WTC11 (cell line): ENCODE measurements around the gene BPNT1. TPM values are rescaled to one million over a fixed set of nuclear protein-coding genes. Genes with fewer than 3 reads are reported as not detected.

Source experiments
- ATAC-seq: fragments of 200-7000 bp; cut with Tn5 transposase; 2 replicates; pipeline ENCODE4 v1.10.0; 2021; ENCODE audit warnings: mild to moderate bottlenecking, moderate library complexity
- CTCF ChIA-PET: fragments of 300-600 bp; sonication (Branson Sonifier 250); formaldehyde crosslinking; loops from one replicate; lab custom pipeline; 2021; ENCODE audit warnings: antibody characterized with exemption; lab: Charles Lee
- POLR2A ChIA-PET: fragments of 350-600 bp; sonication (Branson Sonifier 250); formaldehyde crosslinking; loops from one replicate; lab custom pipeline; 2021; ENCODE audit warnings: antibody characterized with exemption; lab: Charles Lee
- DNase-seq: peaks from one replicate; pipeline ENCODE4 v3.0.0; 2021; ENCODE audit warnings: low spot score
- H3K27ac Mint-ChIP-seq: 2 replicates; pipeline ENCODE4 v1.8.0; 2021; ENCODE audit warnings: mixed read lengths
- H3K27me3 Mint-ChIP-seq: 2 replicates; pipeline ENCODE4 v1.8.0; 2021; ENCODE audit warnings: low read depth, mild to moderate bottlenecking, moderate library complexity, mixed read lengths
- H3K36me3 Mint-ChIP-seq: 2 replicates; pipeline ENCODE4 v1.8.0; 2021; ENCODE audit warnings: mixed read lengths
- H3K4me1 Mint-ChIP-seq: 2 replicates; pipeline ENCODE4 v1.8.0; 2022; ENCODE audit warnings: mixed read lengths
- H3K4me3 Mint-ChIP-seq: 2 replicates; pipeline ENCODE4 v1.8.0; 2021; ENCODE audit warnings: mild to moderate bottlenecking, moderate library complexity, mixed read lengths
- H3K9me3 Mint-ChIP-seq: 2 replicates; pipeline ENCODE4 v1.8.0; 2021; ENCODE audit warnings: mixed read lengths
- ATF1 ChIP-seq: sonication (generic); formaldehyde crosslinking; IDR thresholded peaks from 2 replicates; pipeline ENCODE4 v1.8.1; 2023; ENCODE audit warnings: mild to moderate bottlenecking, moderate library complexity, missing genetic modification reagents
- CDX4 ChIP-seq: fragments of 250-450 bp; sonication (Bioruptor Pico); IDR thresholded peaks from 2 replicates; pipeline ENCODE4 v1.9.0; 2021; ENCODE audit warnings: moderate library complexity, mild to moderate bottlenecking, inconsistent platforms, borderline replicate concordance
- CREB1 ChIP-seq: sonication (generic); formaldehyde crosslinking; IDR thresholded peaks from 2 replicates; pipeline ENCODE4 v1.8.0; 2023; ENCODE audit warnings: mild to moderate bottlenecking, missing genetic modification reagents
- ELF4 ChIP-seq: sonication (generic); formaldehyde crosslinking; IDR thresholded peaks from 2 replicates; pipeline ENCODE4 v1.8.1; 2022; ENCODE audit warnings: low read depth, mild to moderate bottlenecking, moderate library complexity, missing genetic modification reagents
- EMX1 ChIP-seq: fragments of 250-450 bp; sonication (Bioruptor Pico); IDR thresholded peaks from 2 replicates; pipeline ENCODE4 v1.8.0; 2021; ENCODE audit warnings: mild to moderate bottlenecking
- IRF1 ChIP-seq: sonication (generic); formaldehyde crosslinking; IDR thresholded peaks from 2 replicates; pipeline ENCODE4 v1.8.0; 2023; ENCODE audit warnings: missing genetic modification reagents
- MYBL2 ChIP-seq: sonication (generic); formaldehyde crosslinking; IDR thresholded peaks from 2 replicates; pipeline ENCODE4 v1.8.1; 2023; ENCODE audit warnings: mild to moderate bottlenecking, moderate library complexity, missing genetic modification reagents
- NFATC4 ChIP-seq: fragments of 250-450 bp; sonication (Bioruptor Pico); IDR thresholded peaks from 2 replicates; pipeline ENCODE4 v1.9.0; 2021; ENCODE audit warnings: mild to moderate bottlenecking
- PRDM15 ChIP-seq: sonication (generic); formaldehyde crosslinking; IDR thresholded peaks from 2 replicates; pipeline ENCODE4 v1.8.0; 2022; ENCODE audit warnings: missing genetic modification reagents
- PREB ChIP-seq: sonication (generic); formaldehyde crosslinking; IDR thresholded peaks from 2 replicates; pipeline ENCODE4 v1.8.1; 2022; ENCODE audit warnings: mild to moderate bottlenecking, missing genetic modification reagents, moderate library complexity, borderline replicate concordance
- PRRX2 ChIP-seq: fragments of 250-450 bp; sonication (Bioruptor Pico); IDR thresholded peaks from 2 replicates; pipeline ENCODE4 v1.8.0; 2021; ENCODE audit warnings: mild to moderate bottlenecking
- RELA ChIP-seq: sonication (generic); formaldehyde crosslinking; IDR thresholded peaks from 2 replicates; pipeline ENCODE4 v1.8.1; 2022; ENCODE audit warnings: missing genetic modification reagents, mild to moderate bottlenecking, borderline replicate concordance
- RORB ChIP-seq: fragments of 250-450 bp; sonication (Bioruptor Pico); IDR thresholded peaks from 2 replicates; pipeline ENCODE4 v1.9.0; 2021; ENCODE audit warnings: mild to moderate bottlenecking
- SP1 ChIP-seq: sonication (generic); formaldehyde crosslinking; conservative IDR thresholded peaks from 2 replicates; pipeline ENCODE4 v1.8.1; 2022; ENCODE audit warnings: missing genetic modification reagents
- STAT6 ChIP-seq: sonication (generic); formaldehyde crosslinking; conservative IDR thresholded peaks from 2 replicates; pipeline ENCODE4 v1.8.1; 2023; ENCODE audit warnings: mild to moderate bottlenecking, low read depth, missing genetic modification reagents, moderate library complexity
- TEAD1 ChIP-seq: sonication (generic); formaldehyde crosslinking; IDR thresholded peaks from 2 replicates; pipeline ENCODE4 v1.8.0; 2022; ENCODE audit warnings: mild to moderate bottlenecking, missing genetic modification reagents
- ZNF232 ChIP-seq: sonication (generic); formaldehyde crosslinking; IDR thresholded peaks from 2 replicates; pipeline ENCODE4 v1.8.0; 2022; ENCODE audit warnings: mild to moderate bottlenecking, missing genetic modification reagents
- ZNF263 ChIP-seq: sonication (generic); formaldehyde crosslinking; IDR thresholded peaks from 2 replicates; pipeline ENCODE4 v1.8.1; 2022; ENCODE audit warnings: low read depth, mild to moderate bottlenecking, moderate library complexity, missing genetic modification reagents
- ZNF416 ChIP-seq: fragments of 250-450 bp; sonication (Bioruptor Pico); IDR thresholded peaks from 2 replicates; pipeline ENCODE4 v1.9.0; 2021; ENCODE audit warnings: mild to moderate bottlenecking, inconsistent platforms
- ZNF671 ChIP-seq: fragments of 250-450 bp; sonication (Bioruptor Pico); IDR thresholded peaks from 2 replicates; pipeline ENCODE4 v1.8.0; 2021; ENCODE audit warnings: mild to moderate bottlenecking
- total RNA-seq: library from RNA; stranded (reverse); gene quantifications from 3 replicates; pipeline ENCODE4 v1.2.3, GENCODE V29; 2021

The BPNT1 gene
- total RNA-seq, 1 experiment from 2014 or later: 14.4 TPM

DNA sequence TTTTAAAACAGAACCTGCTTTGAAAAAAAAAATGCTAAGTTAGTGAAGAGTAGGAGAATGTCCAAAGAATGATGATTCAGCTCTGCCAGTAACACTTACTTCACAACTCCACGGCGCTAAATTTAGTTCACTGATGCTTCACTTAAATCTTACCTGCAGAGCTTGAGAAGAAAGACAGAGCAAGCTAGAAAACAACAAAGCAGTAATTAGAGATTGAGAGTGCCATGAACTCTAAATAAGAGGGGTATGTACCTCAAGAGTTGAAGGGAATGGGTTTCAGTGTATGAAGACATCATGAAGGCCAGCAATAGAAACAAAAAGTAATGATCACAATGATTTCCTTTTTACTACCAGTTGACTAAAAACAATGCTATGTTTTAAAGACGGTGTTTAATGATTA lies 76.1 kb downstream of the BPNT1 start (continued):
- TF ChIP-seq CDX4 (CRISPR knock-in tag) (no peak), TEAD1 (CRISPR knock-in tag) (no peak), RORB (CRISPR knock-in tag) (no peak), STAT6 (no peak), EMX1 (CRISPR knock-in tag) (no peak)

DNA sequence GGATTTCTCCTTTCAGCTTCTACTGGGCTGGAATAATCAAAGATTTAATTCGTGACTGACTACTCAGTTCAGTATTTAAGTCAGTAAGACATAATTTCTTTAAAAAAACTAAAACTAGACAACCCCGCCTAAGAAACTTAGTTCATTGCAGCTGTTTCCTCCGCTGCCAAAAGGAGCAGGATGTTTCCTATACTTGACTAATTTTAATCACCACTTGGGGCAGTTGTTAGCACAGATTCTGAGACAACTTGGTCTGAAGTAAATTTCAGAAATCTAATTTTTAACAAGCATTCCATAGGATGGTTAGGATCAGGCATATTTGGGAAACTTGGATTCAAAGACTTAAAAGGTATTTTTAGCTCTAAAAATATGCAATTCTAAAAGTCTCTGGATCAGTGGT lies 77.3 kb downstream of the BPNT1 start:
- ChIA-PET POLR2A (no interaction called here), CTCF (interaction anchor here (1.0 kb wide), 1 partner anchor 26 kb away, joined by 3 read pairs; no protein-coding TSS in a partner anchor)
- TF ChIP-seq PREB (no peak), RELA (CRISPR knock-in tag) (no peak), ZNF263 (CRISPR knock-in tag) (no peak), ELF4 (CRISPR knock-in tag) (no peak), CDX4 (CRISPR knock-in tag) (no peak), ZNF671 (CRISPR knock-in tag) (no peak), ATF1 (no peak), CREB1 (CRISPR knock-in tag) (no peak), NFATC4 (CRISPR knock-in tag) (no peak), PRDM15 (CRISPR knock-in tag) (no peak), ZNF232 (CRISPR knock-in tag) (no peak), MYBL2 (CRISPR knock-in tag) (no peak), PRRX2 (CRISPR knock-in tag) (no peak), SP1 (CRISPR knock-in tag) (no peak), ZNF416 (CRISPR knock-in tag) (no peak), IRF1 (no peak)
- Mint-ChIP-seq H3K27me3 (no peaks in the 10 kb centered on the region), H3K27ac (no peak overlapping the region), H3K9me3 (no peaks in the 10 kb centered on the region), H3K4me1 (no peaks in the 10 kb centered on the region), H3K4me3 (no peak overlapping the region), H3K36me3 (peaks cover 48% of the 10 kb centered on the region)
- ATAC-seq (no peak), DNase-seq (no peak)
